GM12865 (cell line): ENCODE results near the gene PRSS57.
A peak's percentile ranks its signal among the peaks of the same experiment; 100 is the strongest.

Experiments
- DNase-seq: peaks from one replicate; pipeline ENCODE4 v3.0.0; 2010; ENCODE audit warnings: low read depth
- H3K4me3 ChIP-seq: 2 replicates; pipeline ENCODE4 v1.5.1; 2011; ENCODE audit warnings: mild to moderate bottlenecking, low read depth, low read length, control low read depth
- TF ChIP-seq, protein P1 (sequence below): IDR thresholded peaks from 2 replicates; pipeline ENCODE4 v1.5.1; 2011; ENCODE audit warnings: low read length, control low read depth, low read depth, inconsistent platforms; ENCODE audit not compliant: insufficient read depth; ENCODE audit errors: missing control alignments

Gene PRSS57

DNA sequence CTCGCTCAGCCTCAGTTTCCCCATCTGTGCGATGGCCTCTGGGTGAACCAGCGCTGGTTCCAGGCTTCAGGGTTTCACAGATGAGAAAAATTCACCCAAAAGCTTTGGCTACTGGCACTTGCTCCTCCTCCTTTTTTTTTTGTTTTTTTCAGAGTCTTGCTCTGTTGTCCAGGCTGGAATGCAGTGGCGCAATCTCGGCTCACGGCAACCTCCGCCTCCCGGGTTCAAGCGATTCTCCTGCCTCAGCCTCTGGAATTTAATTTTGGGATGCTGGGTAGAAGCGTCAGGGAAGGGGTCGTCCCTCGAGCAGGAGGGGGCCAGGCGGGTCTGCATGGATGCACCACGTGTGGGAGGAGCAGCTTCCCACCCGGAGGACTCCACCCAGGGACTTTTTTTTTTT is 7.0 kb downstream of the PRSS57 start:
- no peak overlapping the region for H3K4me3 ChIP-seq
- DNase-seq = no peak
- TF ChIP-seq, protein P1, sequence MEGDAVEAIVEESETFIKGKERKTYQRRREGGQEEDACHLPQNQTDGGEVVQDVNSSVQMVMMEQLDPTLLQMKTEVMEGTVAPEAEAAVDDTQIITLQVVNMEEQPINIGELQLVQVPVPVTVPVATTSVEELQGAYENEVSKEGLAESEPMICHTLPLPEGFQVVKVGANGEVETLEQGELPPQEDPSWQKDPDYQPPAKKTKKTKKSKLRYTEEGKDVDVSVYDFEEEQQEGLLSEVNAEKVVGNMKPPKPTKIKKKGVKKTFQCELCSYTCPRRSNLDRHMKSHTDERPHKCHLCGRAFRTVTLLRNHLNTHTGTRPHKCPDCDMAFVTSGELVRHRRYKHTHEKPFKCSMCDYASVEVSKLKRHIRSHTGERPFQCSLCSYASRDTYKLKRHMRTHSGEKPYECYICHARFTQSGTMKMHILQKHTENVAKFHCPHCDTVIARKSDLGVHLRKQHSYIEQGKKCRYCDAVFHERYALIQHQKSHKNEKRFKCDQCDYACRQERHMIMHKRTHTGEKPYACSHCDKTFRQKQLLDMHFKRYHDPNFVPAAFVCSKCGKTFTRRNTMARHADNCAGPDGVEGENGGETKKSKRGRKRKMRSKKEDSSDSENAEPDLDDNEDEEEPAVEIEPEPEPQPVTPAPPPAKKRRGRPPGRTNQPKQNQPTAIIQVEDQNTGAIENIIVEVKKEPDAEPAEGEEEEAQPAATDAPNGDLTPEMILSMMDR = no peak

- TF ChIP-seq, protein P1 = no peak
- DNase-seq = no peak
- H3K4me3 ChIP-seq = no peak overlapping the region
These were observed 7.6 kb downstream of the PRSS57 start for GRCh38 chr19:687569-688166.

DNA sequence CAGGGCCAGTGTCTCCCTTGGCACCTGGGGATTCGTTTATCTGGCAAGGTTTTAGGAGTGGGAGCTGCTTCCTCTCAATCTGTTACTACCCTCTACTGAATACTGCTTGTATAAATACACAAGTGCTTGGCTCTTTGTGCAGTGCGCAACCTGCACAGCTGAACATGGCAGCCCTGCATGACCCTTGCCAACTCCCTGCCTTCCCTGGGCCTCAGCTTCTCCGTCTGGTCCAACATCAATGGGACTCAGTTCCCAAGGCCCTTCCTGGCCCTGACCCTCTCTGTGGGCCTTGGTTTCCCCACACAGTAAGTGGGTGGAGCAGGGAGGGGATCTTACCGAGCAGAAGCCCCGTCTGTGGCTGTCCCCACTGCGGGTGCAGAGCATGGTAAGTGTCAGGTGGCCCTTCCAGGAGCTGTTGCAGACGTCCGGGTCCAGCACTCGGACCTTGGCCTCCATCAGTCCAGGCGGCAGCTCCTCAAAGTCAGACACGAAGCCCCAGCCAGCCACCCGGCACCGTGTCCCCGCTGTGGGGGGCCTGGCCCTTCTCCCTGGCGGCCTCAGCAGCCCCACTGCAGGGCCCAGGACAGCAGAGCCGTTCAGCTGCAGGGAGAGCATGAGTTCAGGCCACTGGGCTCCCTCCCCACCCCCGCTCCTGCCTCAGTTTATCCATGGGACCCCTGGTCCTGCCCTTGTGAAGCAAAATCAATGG is 8.5 kb downstream of the PRSS57 start:
- DNase-seq = no peak
- TF ChIP-seq, protein P1 = no peak
- no peak overlapping the region for H3K4me3 ChIP-seq

DNA sequence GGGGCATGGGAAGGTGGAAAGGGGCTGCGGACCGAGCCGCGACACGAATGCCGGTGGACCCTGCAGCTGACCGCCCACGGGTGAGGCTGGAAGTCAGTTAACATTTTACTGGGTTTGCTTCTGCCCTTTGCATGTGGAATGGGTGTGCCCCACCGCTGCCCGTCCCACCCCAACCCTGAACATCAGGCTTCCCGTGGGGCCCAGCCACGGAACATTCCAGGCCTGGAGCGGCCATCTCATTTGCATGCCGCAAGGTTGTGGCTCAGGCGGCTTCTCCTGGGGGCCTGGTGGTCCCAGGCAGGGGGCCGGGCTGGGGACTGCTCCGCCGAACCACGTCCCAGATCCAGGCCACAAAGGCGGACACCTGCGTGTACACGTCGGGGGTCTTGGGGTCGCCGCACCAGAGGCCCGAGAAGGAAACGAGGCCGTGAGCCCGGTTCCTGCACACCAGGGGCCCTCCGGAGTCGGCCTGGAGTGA is 9.8 kb downstream of the PRSS57 start:
- TF ChIP-seq, protein P1 = no peak
- no peak overlapping the region for H3K4me3 ChIP-seq
- DNase-seq = no peak

GRCh38 chr19:682678-683320 is 12.5 kb downstream of the PRSS57 start:
- no peak overlapping the region for H3K4me3 ChIP-seq
- no peak for DNase-seq
- TF ChIP-seq, protein P1 = no peak

- TF ChIP-seq, protein P1 = no peak
- H3K4me3 ChIP-seq = peak overlapping the region; percentile 12; the same call in 1 of the 2 replicates
- DNase-seq = peak; percentile 97
These were observed 13.9 kb downstream of the PRSS57 start for GRCh38 chr19:681029-682019.
